GM23248 (cell line): ENCODE measurements around the gene HNMT. TPM values are rescaled to one million over a fixed set of nuclear protein-coding genes. Genes with fewer than 3 reads are reported as not detected.

Source experiments
- DNase-seq: peaks from one replicate; pipeline ENCODE4 v3.0.0-alpha.2; 2015
- H2AFZ ChIP-seq: fragments of 200-600 bp; sonication (generic); 2 replicates; pipeline ENCODE4 v1.6.1; 2016; ENCODE audit warnings: antibody characterized with exemption
- H3F3A ChIP-seq: fragments of 200-600 bp; sonication (generic); 2 replicates; pipeline ENCODE4 v1.6.1; 2016; ENCODE audit warnings: mild to moderate bottlenecking, antibody characterized with exemption, mixed run types; ENCODE audit not compliant: insufficient read depth
- H3K27ac ChIP-seq: fragments of 200-600 bp; sonication (generic); 2 replicates; pipeline ENCODE4 v1.5.1; 2016; ENCODE audit warnings: mild to moderate bottlenecking
- H3K27me3 ChIP-seq: fragments of 200-600 bp; sonication (generic); replicated peaks from 2 replicates; pipeline ENCODE4 v1.6.1; 2016; ENCODE audit warnings: mild to moderate bottlenecking; ENCODE audit not compliant: insufficient read depth
- H3K36me3 ChIP-seq: fragments of 200-600 bp; sonication (generic); 2 replicates; pipeline ENCODE4 v1.6.1; 2016; ENCODE audit warnings: low read depth, mild to moderate bottlenecking
- H3K4me1 ChIP-seq: fragments of 200-600 bp; sonication (generic); 2 replicates; pipeline ENCODE4 v1.6.1; 2016; ENCODE audit warnings: mild to moderate bottlenecking; ENCODE audit not compliant: insufficient read depth
- H3K4me2 ChIP-seq: fragments of 200-600 bp; sonication (generic); one replicate; pipeline ENCODE4 v1.6.1; 2016; ENCODE audit warnings: mild to moderate bottlenecking; ENCODE audit not compliant: unreplicated experiment
- H3K4me3 ChIP-seq: fragments of 200-600 bp; sonication (generic); 2 replicates; pipeline ENCODE4 v1.5.1; 2016; ENCODE audit warnings: mild to moderate bottlenecking
- H3K79me2 ChIP-seq: fragments of 200-600 bp; sonication (generic); 2 replicates; pipeline ENCODE4 v1.6.1; 2016; ENCODE audit warnings: mild to moderate bottlenecking; ENCODE audit not compliant: insufficient read depth
- H3K9ac ChIP-seq: fragments of 200-600 bp; sonication (generic); 2 replicates; pipeline ENCODE4 v1.6.1; 2016; ENCODE audit warnings: mild to moderate bottlenecking
- H3K9me2 ChIP-seq: fragments of 200-600 bp; sonication (generic); 2 replicates; pipeline ENCODE4 v1.6.1; 2016; ENCODE audit warnings: mixed run types, mild to moderate bottlenecking, moderate library complexity; ENCODE audit not compliant: insufficient read depth
- H3K9me3 ChIP-seq: fragments of 200-600 bp; sonication (generic); one replicate; pipeline ENCODE4 v1.6.1; 2017; ENCODE audit warnings: low read depth
- H4K20me1 ChIP-seq: fragments of 200-600 bp; sonication (generic); 2 replicates; pipeline ENCODE4 v1.6.0; 2016; ENCODE audit not compliant: insufficient read depth
- EZH2 ChIP-seq: fragments of 200-600 bp; sonication (generic); IDR thresholded peaks from 2 replicates; pipeline ENCODE4 v1.6.1; 2018; ENCODE audit warnings: antibody characterized with exemption, mild to moderate bottlenecking; ENCODE audit not compliant: insufficient read depth, poor library complexity, severe bottlenecking
- EZH2phosphoT487 ChIP-seq: fragments of 200-600 bp; sonication (generic); IDR thresholded peaks from 2 replicates; pipeline ENCODE4 v1.6.1; 2018; ENCODE audit warnings: antibody characterized with exemption, moderate library complexity, mild to moderate bottlenecking, low read depth; ENCODE audit not compliant: insufficient read depth
- WGBS, 2 experiments: methylation state at CpG; one replicate each; pipeline ENCODE4 v1.1.6; 2015 to 2017; ENCODE audit warnings: low lambda C conversion rate in 2 of 2, low coverage in 1 of 2; ENCODE audit errors: missing lambda C conversion rate in 2 of 2; 5-methylcytosine and 5-hydroxymethylcytosine counted together
- in situ Hi-C: fragments of 300-500 bp; cut with MboI; formaldehyde crosslinking; loops from 2 replicates; pipeline ENCODE4 v1.15.0; 2020
- polyA plus RNA-seq: library from polyadenylated mRNA; unstranded; fragments of >200 nt; fragmentation: Nextera tagmentation; extraction: Ambion mirVana; gene quantifications from 2 replicates; pipeline ENCODE4 v1.2.1, GENCODE V29; 2016
- total RNA-seq: library from RNA; depleted of rRNA; stranded (reverse); fragments of >200 nt; shearing (Covaris generic); gene quantifications from 2 replicates; pipeline ENCODE4 v1.2.3, GENCODE V29; 2014

HNMT gene
- total and polyA plus RNA-seq, 2 experiments from 2014 or later: 6.8 to 7.3 TPM

GRCh38 chr2:137930146-137930545, 34.1 kb upstream of the HNMT start:
- Histone ChIP-seq H3K4me1 (peaks cover 18% of the 10 kb centered on the region), H3K9me3 (no peaks in the 10 kb centered on the region), H3F3A (0 out of 2 replicates have a peak, but pooled peaks cover 11% of the 10 kb centered on the region), H3K4me3 (no peak overlapping the region), H3K79me2 (no peaks in the 10 kb centered on the region), H3K4me2 (no peak overlapping the region), H2AFZ (no peak overlapping the region), H4K20me1 (no peaks in the 10 kb centered on the region), H3K27ac (no peak overlapping the region), H3K9ac (no peak overlapping the region), H3K36me3 (no peaks in the 10 kb centered on the region), H3K9me2 (no peaks in the 10 kb centered on the region), H3K27me3 (peaks cover 27% of the 10 kb centered on the region)
- WGBS, 2 experiments: 73 to 76% methylated on average over 3 of the region's 3 CpGs
- in situ Hi-C loops: loop anchor here (25.0 kb wide), 1 partner anchor 432 kb away; no protein-coding TSS in a partner anchor
- no peak for DNase-seq
- TF ChIP-seq EZH2phosphoT487: no peak
- no peak for TF ChIP-seq EZH2

DNA sequence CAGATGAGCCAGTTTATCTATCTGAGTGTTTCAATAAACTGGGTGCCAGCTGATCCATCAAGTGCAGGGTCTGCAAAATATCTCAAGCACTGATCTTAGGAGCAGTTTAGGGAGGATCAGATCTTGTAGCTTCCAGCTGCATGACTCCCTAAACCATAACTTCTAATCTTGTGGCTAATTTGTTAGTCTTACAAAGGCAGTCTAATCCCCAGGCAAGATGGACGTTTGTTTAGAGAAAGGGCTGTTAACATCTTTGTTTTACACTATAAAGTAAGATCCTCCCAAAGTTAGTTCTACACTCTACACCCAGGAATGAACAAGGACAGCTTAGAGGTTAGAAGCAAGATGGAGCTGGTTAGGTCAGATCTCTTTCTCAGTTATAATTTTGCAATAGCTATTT, 28.7 kb upstream of the HNMT start:
- no peak overlapping the region for H3K4me2 ChIP-seq
- H3K4me1 ChIP-seq: no peaks in the 10 kb centered on the region; the same call in 1 of the 2 replicates
- no peaks in the 10 kb centered on the region for H3K79me2 ChIP-seq
- DNase-seq: no peak
- WGBS, 2 experiments: 19 to 25% methylated on average over 1 of the region's 1 CpG
- no peak overlapping the region for H3K4me3 ChIP-seq
- no peak overlapping the region for H3K27ac ChIP-seq
- H3F3A ChIP-seq: no peaks in the 10 kb centered on the region
- in situ Hi-C loops: loop anchor here (25.0 kb wide), 1 partner anchor 427 kb away; no protein-coding TSS in a partner anchor
- no peaks in the 10 kb centered on the region for H3K9me3 ChIP-seq
- H2AFZ ChIP-seq: no peak overlapping the region
- TF ChIP-seq EZH2 (no peak), EZH2phosphoT487 (no peak)
- H4K20me1 ChIP-seq: no peaks in the 10 kb centered on the region
- H3K9ac ChIP-seq: no peak overlapping the region
- H3K9me2 ChIP-seq: no peaks in the 10 kb centered on the region
- H3K27me3 ChIP-seq: peaks cover 45% of the 10 kb centered on the region
- no peaks in the 10 kb centered on the region for H3K36me3 ChIP-seq

DNA sequence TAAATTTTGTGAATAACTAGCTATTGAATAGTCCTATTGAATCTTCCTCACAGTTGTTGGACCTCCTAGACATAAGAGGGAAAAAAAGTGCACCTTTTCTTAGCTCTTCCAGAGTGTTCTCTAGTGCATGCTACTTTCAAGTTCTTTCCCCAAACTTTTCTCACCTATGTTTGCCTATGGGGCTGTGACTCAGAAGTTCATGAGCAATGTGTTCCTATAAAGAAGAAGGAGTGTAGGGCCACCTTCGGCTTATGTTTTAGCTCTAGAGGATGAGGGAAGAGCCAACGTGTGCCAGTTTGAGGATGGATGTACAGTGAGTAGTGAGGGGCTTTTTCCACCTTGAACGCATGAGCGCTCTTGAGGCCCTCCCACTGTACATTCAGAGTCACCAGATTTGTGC, 27.0 kb upstream of the HNMT start:
- in situ Hi-C loops: loop anchor here (25.0 kb wide), 1 partner anchor 425 kb away; no protein-coding TSS in a partner anchor
- Histone ChIP-seq H3K4me2 (no peak overlapping the region), H3K9me3 (no peaks in the 10 kb centered on the region), H3K4me1 (no peaks in the 10 kb centered on the region; the same call in 1 of the 2 replicates), H3K36me3 (no peaks in the 10 kb centered on the region), H3F3A (no peaks in the 10 kb centered on the region), H4K20me1 (no peaks in the 10 kb centered on the region), H3K27me3 (peaks cover 46% of the 10 kb centered on the region), H3K9ac (no peak overlapping the region), H3K9me2 (no peaks in the 10 kb centered on the region), H2AFZ (no peak overlapping the region), H3K27ac (no peak overlapping the region), H3K79me2 (no peaks in the 10 kb centered on the region), H3K4me3 (no peak overlapping the region)
- TF ChIP-seq EZH2phosphoT487 (no peak), EZH2 (no peak)
- WGBS, 2 experiments: 82% methylated on average over 4 of the region's 4 CpGs
- no peak for DNase-seq

DNA sequence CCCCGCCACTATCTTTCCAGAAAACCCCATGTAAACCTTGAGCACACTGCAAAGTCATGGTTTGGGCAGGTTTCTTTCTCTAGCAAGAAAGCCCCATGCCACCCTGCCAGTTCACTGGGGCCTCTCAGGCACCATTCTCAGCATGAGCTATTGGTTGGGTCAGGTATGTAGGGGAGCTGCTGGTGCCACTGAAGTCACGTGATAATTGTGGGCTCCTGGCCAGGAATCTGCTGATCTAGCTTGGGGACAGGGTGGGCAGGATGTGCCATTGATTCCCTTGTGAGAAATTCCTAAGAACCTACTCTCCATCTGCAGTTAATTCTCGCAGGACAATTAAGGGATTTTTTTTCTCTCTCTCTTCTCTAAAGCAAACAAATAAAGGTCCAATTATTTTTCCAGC, 26.5 kb upstream of the HNMT start:
- peaks cover 52% of the 10 kb centered on the region for H3K27me3 ChIP-seq
- no peak overlapping the region for H3K4me3 ChIP-seq
- no peaks in the 10 kb centered on the region for H3K79me2 ChIP-seq
- in situ Hi-C loops: loop anchor here (25.0 kb wide), 1 partner anchor 425 kb away; no protein-coding TSS in a partner anchor
- no peaks in the 10 kb centered on the region for H3K9me3 ChIP-seq
- H3K36me3 ChIP-seq: no peaks in the 10 kb centered on the region
- H4K20me1 ChIP-seq: no peaks in the 10 kb centered on the region
- H3F3A ChIP-seq: no peaks in the 10 kb centered on the region
- H3K27ac ChIP-seq: no peak overlapping the region
- H3K4me2 ChIP-seq: no peak overlapping the region
- H3K9ac ChIP-seq: no peak overlapping the region
- no peaks in the 10 kb centered on the region for H3K9me2 ChIP-seq
- WGBS, 2 experiments: 41 to 51% methylated on average over 3 of the region's 3 CpGs
- no peak overlapping the region for H2AFZ ChIP-seq
- H3K4me1 ChIP-seq: no peaks in the 10 kb centered on the region; the same call in 1 of the 2 replicates
- TF ChIP-seq EZH2phosphoT487: no peak
- no peak for TF ChIP-seq EZH2
- no peak for DNase-seq
